Vagina (tissue), 2 donors: ENCODE results near the gene BMAL1. TPM values are rescaled to one million over a fixed set of nuclear protein-coding genes. Genes with fewer than 3 reads are reported as not detected.

Experiments used
- DNase-seq, 2 donors: peaks; one replicate each; pipeline ENCODE4 v3.0.0-alpha.2; 2017; ENCODE audit errors: extremely low spot score in 2 of 2
- H3K27ac ChIP-seq: fragments of 200-600 bp; sonication (generic); one replicate; pipeline ENCODE4 v1.5.1; 2019
- H3K27me3 ChIP-seq: fragments of 200-600 bp; sonication (generic); one replicate; pipeline ENCODE4 v1.5.1; 2019
- H3K36me3 ChIP-seq, 2 donors: fragments of 200-600 bp; sonication (generic); one replicate each; pipeline ENCODE4 v1.5.1; 2017 to 2019
- H3K4me1 ChIP-seq: fragments of 200-600 bp; sonication (generic); one replicate; pipeline ENCODE4 v1.5.1; 2019
- H3K4me3 ChIP-seq, 2 donors: fragments of 200-600 bp; sonication (generic); 1 replicate in 1 of 2; 2 replicates in 1 of 2; pipeline ENCODE4 v1.5.1; 2016 to 2019
- H3K9me3 ChIP-seq: fragments of 200-600 bp; sonication (generic); one replicate; pipeline ENCODE4 v1.5.1; 2019
- POLR2A ChIP-seq, 2 donors: fragments of 450-650 bp; IDR thresholded peaks; one replicate each; pipeline ENCODE4 v1.6.1; 2017; ENCODE audit warnings: antibody characterized with exemption in 2 of 2, mild to moderate bottlenecking in 2 of 2, moderate library complexity in 2 of 2
- POLR2AphosphoS5 ChIP-seq, 2 donors: sonication (generic); formaldehyde crosslinking; IDR thresholded peaks; one replicate each; pipeline ENCODE4 v1.9.0; 2017; ENCODE audit warnings: antibody characterized with exemption in 2 of 2, mild to moderate bottlenecking in 2 of 2, low read depth in 1 of 2; ENCODE audit not compliant: insufficient read depth in 1 of 2
- intact Hi-C: fragments of 100-400 bp; cut with DNase I; formaldehyde crosslinking; loops from one replicate; pipeline ENCODE4 v1.15.1; 2023
- total RNA-seq: library from RNA; depleted of rRNA; stranded (reverse); fragments of >200 nt; gene quantifications from one replicate; pipeline ENCODE4 v1.2.3, GENCODE V29; 2016
- TF ChIP-seq, protein P1 (sequence below), 3 experiments: fragments of 450-650 bp in 2 of 3; fragments of 200-600 bp in 1 of 3; sonication (generic) in 1 of 3; IDR thresholded peaks; one replicate each; pipeline ENCODE4 v1.5.1; 2017 to 2019; ENCODE audit warnings: antibody characterized with exemption in 3 of 3, mild to moderate bottlenecking in 2 of 3, moderate library complexity in 2 of 3

BMAL1 gene
- total RNA-seq, 1 donor from 2014 or later, result 44.0 TPM

DNA sequence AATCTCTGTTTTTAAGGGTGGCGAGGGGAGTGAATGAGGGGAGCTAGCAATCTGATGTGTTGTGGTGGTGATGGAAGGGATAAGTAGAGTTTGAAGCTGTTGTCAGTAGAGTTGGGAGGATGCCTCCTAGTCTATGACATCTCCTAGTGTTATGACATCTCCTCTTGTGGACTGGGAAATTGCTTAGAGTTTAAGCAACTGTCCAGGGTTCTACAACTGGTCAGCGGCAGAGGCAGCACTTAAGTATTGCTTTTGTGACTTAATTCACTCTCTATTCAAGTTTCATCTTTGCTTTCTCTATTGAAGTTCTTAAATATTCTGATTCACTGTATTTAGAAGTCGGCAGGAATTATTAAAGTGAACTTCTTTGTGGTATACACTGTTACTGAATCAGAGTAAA, 13.8 kb downstream of the BMAL1 start:
- Histone ChIP-seq H3K27me3 (no peaks in the 10 kb centered on the region), H3K36me3 (no peaks in the 10 kb centered on the region), H3K9me3 (no peaks in the 10 kb centered on the region), H3K4me1 (peaks cover 26% of the 10 kb centered on the region), H3K4me3 (no peak overlapping the region), H3K27ac (no peak overlapping the region)
- TF ChIP-seq, protein P1, sequence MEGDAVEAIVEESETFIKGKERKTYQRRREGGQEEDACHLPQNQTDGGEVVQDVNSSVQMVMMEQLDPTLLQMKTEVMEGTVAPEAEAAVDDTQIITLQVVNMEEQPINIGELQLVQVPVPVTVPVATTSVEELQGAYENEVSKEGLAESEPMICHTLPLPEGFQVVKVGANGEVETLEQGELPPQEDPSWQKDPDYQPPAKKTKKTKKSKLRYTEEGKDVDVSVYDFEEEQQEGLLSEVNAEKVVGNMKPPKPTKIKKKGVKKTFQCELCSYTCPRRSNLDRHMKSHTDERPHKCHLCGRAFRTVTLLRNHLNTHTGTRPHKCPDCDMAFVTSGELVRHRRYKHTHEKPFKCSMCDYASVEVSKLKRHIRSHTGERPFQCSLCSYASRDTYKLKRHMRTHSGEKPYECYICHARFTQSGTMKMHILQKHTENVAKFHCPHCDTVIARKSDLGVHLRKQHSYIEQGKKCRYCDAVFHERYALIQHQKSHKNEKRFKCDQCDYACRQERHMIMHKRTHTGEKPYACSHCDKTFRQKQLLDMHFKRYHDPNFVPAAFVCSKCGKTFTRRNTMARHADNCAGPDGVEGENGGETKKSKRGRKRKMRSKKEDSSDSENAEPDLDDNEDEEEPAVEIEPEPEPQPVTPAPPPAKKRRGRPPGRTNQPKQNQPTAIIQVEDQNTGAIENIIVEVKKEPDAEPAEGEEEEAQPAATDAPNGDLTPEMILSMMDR (IDR thresholded peaks at IDR 0.05), result no peak
- no peak for TF ChIP-seq POLR2A (IDR thresholded peaks at IDR 0.05)
- TF ChIP-seq POLR2AphosphoS5 (IDR thresholded peaks at IDR 0.05; ENCODE audit: insufficient read depth in 1 of 2, low read depth in 1 of 2), result no peak
- intact Hi-C loops, result no loop called here
- DNase-seq, result no peak

DNA sequence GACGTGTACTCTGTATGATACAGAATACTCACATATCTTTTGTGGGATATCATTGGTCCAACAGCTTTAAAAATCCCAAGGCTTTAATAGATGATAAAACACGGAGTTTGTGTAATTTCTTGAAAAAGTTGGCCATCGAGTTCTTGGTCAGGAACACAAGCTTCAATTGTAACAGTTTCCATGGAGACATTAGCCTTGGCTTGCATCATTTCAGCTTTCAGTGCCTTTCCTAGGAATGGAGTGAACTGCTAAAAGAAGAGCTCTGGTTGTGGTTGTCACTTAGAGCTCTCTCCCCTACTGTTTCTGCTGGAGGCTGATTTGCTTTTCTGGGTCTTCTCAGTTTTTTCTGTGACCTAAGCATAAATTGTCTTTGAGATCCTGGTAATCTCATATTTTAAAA, 14.2 kb downstream of the BMAL1 start:
- no peak overlapping the region for H3K27ac ChIP-seq
- DNase-seq, result no peak
- peaks cover 26% of the 10 kb centered on the region for H3K4me1 ChIP-seq
- no peaks in the 10 kb centered on the region for H3K27me3 ChIP-seq
- TF ChIP-seq POLR2A (IDR thresholded peaks at IDR 0.05) (no peak), POLR2AphosphoS5 (IDR thresholded peaks at IDR 0.05; ENCODE audit: insufficient read depth in 1 of 2, low read depth in 1 of 2) (no peak)
- TF ChIP-seq, protein P1 (IDR thresholded peaks at IDR 0.05), result no peak
- no peaks in the 10 kb centered on the region for H3K9me3 ChIP-seq
- intact Hi-C loops, result no loop called here
- no peak overlapping the region for H3K4me3 ChIP-seq
- H3K36me3 ChIP-seq, result no peaks in the 10 kb centered on the region

DNA sequence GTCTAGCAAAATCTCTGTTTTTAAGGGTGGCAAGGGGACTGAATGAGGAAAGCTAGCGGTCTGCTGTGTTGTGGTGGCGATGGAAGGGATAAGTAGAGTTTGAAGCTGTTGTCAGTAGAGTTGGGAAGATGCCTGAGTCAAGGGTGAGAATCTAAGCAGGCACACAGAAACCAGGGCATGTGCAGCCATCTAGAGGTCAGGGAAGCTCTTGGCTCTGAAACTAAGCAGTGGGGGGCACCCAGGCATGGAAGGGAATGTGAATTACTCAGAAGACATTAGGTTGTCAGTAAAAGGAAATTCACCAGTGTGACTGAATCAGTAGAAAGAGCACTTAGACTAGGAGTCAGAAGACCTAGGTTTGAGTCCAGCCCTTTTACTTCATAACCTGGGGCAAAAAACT, 15.4 kb downstream of the BMAL1 start:
- Histone ChIP-seq H3K9me3 (no peaks in the 10 kb centered on the region), H3K36me3 (no peaks in the 10 kb centered on the region), H3K4me3 (no peak overlapping the region), H3K27ac (no peak overlapping the region), H3K4me1 (peaks cover 34% of the 10 kb centered on the region), H3K27me3 (no peaks in the 10 kb centered on the region)
- intact Hi-C loops, result no loop called here
- DNase-seq, result no peak
- TF ChIP-seq, protein P1 (IDR thresholded peaks at IDR 0.05), result no peak
- TF ChIP-seq POLR2AphosphoS5 (IDR thresholded peaks at IDR 0.05; ENCODE audit: insufficient read depth in 1 of 2, low read depth in 1 of 2) (no peak), POLR2A (IDR thresholded peaks at IDR 0.05) (no peak)

DNA sequence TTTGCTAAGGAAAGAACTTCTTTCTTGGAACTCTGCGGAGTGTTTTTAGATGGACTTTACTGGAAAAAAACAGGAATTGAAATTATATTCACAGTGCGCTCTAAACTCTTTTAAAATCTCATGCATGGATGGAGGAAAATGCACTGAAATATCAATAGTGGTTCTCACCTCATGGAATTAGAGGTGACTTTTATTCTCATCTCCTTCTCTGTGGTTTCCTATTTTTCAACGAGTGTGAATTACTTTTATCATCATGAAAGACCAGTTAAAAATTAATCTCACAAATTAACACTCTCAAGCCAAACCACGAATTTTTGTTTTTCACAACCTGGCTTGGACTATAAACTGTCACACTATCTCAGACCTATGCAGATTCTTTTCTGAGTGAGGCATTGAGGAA, 16.6 kb downstream of the BMAL1 start:
- Histone ChIP-seq H3K27me3 (no peaks in the 10 kb centered on the region), H3K4me3 (no peak overlapping the region), H3K27ac (no peak overlapping the region), H3K9me3 (no peaks in the 10 kb centered on the region), H3K36me3 (no peaks in the 10 kb centered on the region), H3K4me1 (peaks cover 45% of the 10 kb centered on the region)
- TF ChIP-seq, protein P1 (IDR thresholded peaks at IDR 0.05), result no peak
- TF ChIP-seq POLR2AphosphoS5 (IDR thresholded peaks at IDR 0.05; ENCODE audit: insufficient read depth in 1 of 2, low read depth in 1 of 2) (no peak), POLR2A (IDR thresholded peaks at IDR 0.05) (no peak)
- DNase-seq, result no peak
- intact Hi-C loops, result no loop called here

DNA sequence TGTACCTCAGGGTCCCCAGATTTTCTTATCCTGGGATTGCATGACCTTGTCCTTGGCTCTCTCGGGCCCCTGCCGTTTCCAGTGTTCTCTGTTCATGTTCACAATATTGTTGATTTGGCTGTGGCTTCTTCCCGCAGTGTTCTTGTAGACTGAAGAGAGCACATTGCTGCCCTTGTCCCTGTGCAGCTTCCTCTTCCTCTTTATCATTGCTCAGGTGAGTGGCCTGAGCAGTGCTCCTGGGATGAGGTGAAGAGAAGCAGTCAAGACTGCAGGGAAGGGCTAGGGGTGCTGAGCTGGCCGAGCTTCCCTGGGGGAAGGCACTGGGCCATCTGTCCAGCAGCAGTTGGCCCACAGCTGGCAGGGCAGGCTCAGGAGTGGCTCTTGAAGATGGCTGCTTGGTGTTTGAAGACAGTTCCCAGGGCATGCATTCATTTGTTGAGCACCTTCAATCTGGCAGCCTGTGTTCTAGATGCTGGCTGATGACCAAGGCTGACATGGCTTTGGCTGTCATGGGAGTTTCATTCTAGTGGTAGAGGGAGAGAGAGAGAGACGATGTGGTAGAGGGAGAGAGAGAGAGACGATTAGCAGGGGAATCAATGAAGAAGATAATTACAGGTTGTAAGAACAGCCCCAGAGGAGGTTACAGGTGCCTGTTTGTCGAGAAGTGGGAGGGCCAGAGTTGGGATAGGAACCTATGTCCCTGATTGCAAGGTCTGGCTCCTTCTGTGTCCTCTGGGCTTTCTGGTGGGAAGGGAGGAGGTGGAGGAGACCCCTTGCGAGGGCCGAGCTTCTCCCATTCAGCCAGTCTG, 17.4 kb downstream of the BMAL1 start:
- no peak for DNase-seq
- Histone ChIP-seq H3K36me3 (no peaks in the 10 kb centered on the region), H3K27ac (no peak overlapping the region), H3K4me1 (peaks cover 53% of the 10 kb centered on the region), H3K9me3 (no peaks in the 10 kb centered on the region), H3K4me3 (no peak overlapping the region), H3K27me3 (no peaks in the 10 kb centered on the region)
- TF ChIP-seq POLR2A (IDR thresholded peaks at IDR 0.05) (no peak), POLR2AphosphoS5 (IDR thresholded peaks at IDR 0.05; ENCODE audit: insufficient read depth in 1 of 2, low read depth in 1 of 2) (no peak)
- TF ChIP-seq, protein P1 (IDR thresholded peaks at IDR 0.05), result no peak
- intact Hi-C loops, result no loop called here
